Measurements from ENCODE around the gene SYCE3. TPM values are rescaled to one million over a fixed set of nuclear protein-coding genes. Genes with fewer than 3 reads are reported as not detected.

SYCE3 gene
- polyA plus RNA-seq, 12 donors = not detected

DNA sequence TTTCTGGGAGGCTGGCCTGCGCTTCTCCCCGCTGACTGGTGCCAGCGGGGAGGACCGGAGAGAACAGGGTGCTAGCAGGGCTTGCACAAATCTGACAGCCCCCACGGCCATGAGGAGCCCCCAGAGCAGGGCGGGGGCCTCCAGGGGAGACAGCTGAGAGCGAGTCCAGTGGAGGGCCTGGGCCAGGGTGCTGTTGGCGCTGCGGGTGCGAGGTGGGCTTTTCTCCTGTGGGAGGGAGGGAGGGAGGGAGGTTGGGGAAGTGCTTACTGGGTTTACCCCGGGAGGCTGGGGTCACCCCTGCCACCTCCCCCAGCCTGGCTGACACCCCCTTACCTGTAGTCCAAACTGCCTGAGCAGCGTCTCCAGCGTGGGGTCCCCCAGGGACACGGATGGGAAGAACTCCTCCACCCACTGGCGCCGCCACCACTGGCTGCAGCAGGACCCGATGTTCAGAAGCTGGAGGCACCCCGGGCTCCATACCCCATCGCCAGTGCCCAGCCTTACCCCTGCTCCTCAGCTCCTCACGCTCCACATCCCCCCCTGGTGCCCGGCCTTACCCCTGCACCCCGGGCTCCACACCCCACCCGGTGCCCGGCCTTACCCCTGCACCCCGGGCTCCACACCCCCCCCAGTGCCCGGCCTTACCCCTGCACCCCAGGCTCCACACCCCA lies 59.1 kb downstream of the SYCE3 start:
- no peak for DNase-seq

DNA sequence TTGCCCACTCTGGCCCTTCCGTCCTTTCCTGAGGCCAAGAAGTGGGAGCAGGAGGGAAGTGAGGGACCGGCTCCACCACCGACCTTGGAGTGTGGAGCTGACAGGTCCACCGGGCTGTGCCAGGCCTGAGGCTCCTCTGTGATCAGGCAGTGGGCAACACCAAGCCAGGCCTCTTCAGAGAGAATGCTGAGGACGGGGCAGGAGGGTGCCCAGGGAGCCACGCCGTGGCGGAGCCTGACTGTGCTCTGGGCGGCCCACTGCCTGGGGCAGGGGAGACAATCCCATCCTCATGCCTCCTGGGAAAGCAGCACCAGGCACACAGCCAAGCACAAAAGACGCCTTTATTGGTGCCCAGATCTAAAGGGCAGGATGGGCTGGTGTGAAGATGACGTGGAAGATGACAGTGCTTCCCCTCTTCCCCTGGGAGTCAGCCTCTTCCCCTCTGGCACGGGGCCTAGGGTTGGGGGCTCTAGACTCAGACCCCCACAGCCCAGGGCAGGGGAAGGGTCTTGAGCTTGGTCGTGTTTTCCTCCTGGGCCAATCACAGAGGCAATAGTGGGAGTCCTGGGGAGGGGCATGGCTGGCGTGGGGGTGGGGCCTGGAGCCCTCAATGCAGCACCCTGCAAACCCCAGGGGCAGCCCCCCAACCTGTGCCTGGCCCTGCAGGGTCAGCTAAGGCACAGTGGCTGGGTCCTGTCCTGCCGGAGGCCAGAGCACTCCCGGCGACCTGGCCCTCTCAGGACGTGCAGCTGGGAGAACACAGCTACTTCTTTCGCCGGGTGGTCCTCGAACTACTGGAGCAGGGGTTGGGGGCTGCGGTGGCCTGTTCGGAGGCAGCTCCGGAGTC lies 59.9 kb downstream of the SYCE3 start:
- DNase-seq = no peak

GRCh38 chr22:50502096-50502495 lies 60.6 kb downstream of the SYCE3 start:
- no peak for DNase-seq

Other genes with a start within 250 kb of the SYCE3 start
- gene DENND6B, start 235.9 kb downstream of the SYCE3 start, polyA plus RNA-seq (ENCODE audit: insufficient read length in 12 of 12) = 10 to 100 TPM in 1 of 12 donors, 1 to 10 TPM in 9, not detected in 2; 4.0 to 11.9 (median 4.4) TPM
- gene PPP6R2, start 219.6 kb downstream of the SYCE3 start, polyA plus RNA-seq (ENCODE audit: insufficient read length in 12 of 12) = 10 to 100 TPM in 11 of 12 donors, not detected in 1; 23.5 to 43.1 (median 30.7) TPM
- 10 to 100 TPM in 11 of 12 donors, not detected in 1; 28.1 to 48.3 (median 35.0) TPM for gene SBF1, start 87.9 kb downstream of the SYCE3 start, polyA plus RNA-seq (ENCODE audit: insufficient read length in 12 of 12)
- gene ADM2, start 81.4 kb downstream of the SYCE3 start, polyA plus RNA-seq (ENCODE audit: insufficient read length in 12 of 12) = 1 to 10 TPM in 1 of 12 donors, under 1 TPM in 9, not detected in 2; 0.16 to 1.6 (median 0.34) TPM
- gene MIOX, start 76.1 kb downstream of the SYCE3 start, polyA plus RNA-seq (ENCODE audit: insufficient read length in 12 of 12) = under 1 TPM in 3 of 12 donors, not detected in 9; 0.16 to 0.20 (median 0.18) TPM
- 10 to 100 TPM in 11 of 12 donors, not detected in 1; 26.3 to 67.1 (median 33.1) TPM for gene LMF2, start 55.2 kb downstream of the SYCE3 start, polyA plus RNA-seq (ENCODE audit: insufficient read length in 12 of 12)
- gene NCAPH2, start 54.7 kb downstream of the SYCE3 start, polyA plus RNA-seq (ENCODE audit: insufficient read length in 12 of 12) = 10 to 100 TPM in 11 of 12 donors, not detected in 1; 22.0 to 33.1 (median 29.8) TPM
- 1 to 10 TPM in 7 of 12 donors, under 1 TPM in 1, not detected in 4; 0.28 to 4.3 (median 2.0) TPM for gene SCO2, start 37.3 kb downstream of the SYCE3 start, polyA plus RNA-seq (ENCODE audit: insufficient read length in 12 of 12)
- 10 to 100 TPM in 1 of 12 donors, 1 to 10 TPM in 10, not detected in 1; 1.9 to 25.0 (median 2.9) TPM for gene TYMP, start 32.9 kb downstream of the SYCE3 start, polyA plus RNA-seq (ENCODE audit: insufficient read length in 12 of 12)
- gene KLHDC7B, start 17.0 kb downstream of the SYCE3 start, polyA plus RNA-seq (ENCODE audit: insufficient read length in 12 of 12) = under 1 TPM in 2 of 12 donors, not detected in 10; 0.09 to 0.17 TPM
- gene CPT1B, start 15.5 kb upstream of the SYCE3 start, polyA plus RNA-seq (ENCODE audit: insufficient read length in 12 of 12) = 10 to 100 TPM in 11 of 12 donors, not detected in 1; 22.1 to 61.0 (median 35.1) TPM
- gene CHKB, start 19.9 kb upstream of the SYCE3 start, polyA plus RNA-seq (ENCODE audit: insufficient read length in 12 of 12) = 10 to 100 TPM in 11 of 12 donors, not detected in 1; 36.0 to 74.3 (median 47.3) TPM
- gene MAPK8IP2, start 37.9 kb upstream of the SYCE3 start, polyA plus RNA-seq (ENCODE audit: insufficient read length in 12 of 12) = 1 to 10 TPM in 1 of 12 donors, under 1 TPM in 10, not detected in 1; 0.11 to 3.1 (median 0.43) TPM
- gene ARSA, start 65.2 kb upstream of the SYCE3 start, polyA plus RNA-seq (ENCODE audit: insufficient read length in 12 of 12) = 10 to 100 TPM in 11 of 12 donors, not detected in 1; 10.4 to 22.9 (median 13.4) TPM
- 10 to 100 TPM in 11 of 12 donors, not detected in 1; 10.7 to 26.1 (median 14.6) TPM for gene SHANK3, start 109.9 kb upstream of the SYCE3 start, polyA plus RNA-seq (ENCODE audit: insufficient read length in 12 of 12)
- gene ACR, start 175.3 kb upstream of the SYCE3 start, polyA plus RNA-seq (ENCODE audit: insufficient read length in 12 of 12) = under 1 TPM in 7 of 12 donors, not detected in 5; 0.15 to 0.58 (median 0.32) TPM
- 10 to 100 TPM in 11 of 12 donors, not detected in 1; 16.8 to 48.7 (median 20.0) TPM for gene RABL2B, start 220.7 kb upstream of the SYCE3 start, polyA plus RNA-seq (ENCODE audit: insufficient read length in 12 of 12)

Data from muscle of arm (tissue), 12 donors.